Neuronal stem cell (in vitro differentiated cells): ENCODE results near the gene RAE1. TPM values are rescaled to one million over a fixed set of nuclear protein-coding genes. Genes with fewer than 3 reads are reported as not detected.
A peak's percentile ranks its signal among the peaks of the same experiment; 100 is the strongest.

Source experiments
- DNase-seq: peaks from one replicate; pipeline ENCODE4 v3.0.0-alpha.2; 2013; ENCODE audit warnings: low spot score
- H2AFZ ChIP-seq: one replicate; pipeline ENCODE4 v1.6.1; 2013; ENCODE audit warnings: mild to moderate bottlenecking, low read length, inconsistent platforms
- H2AK5ac ChIP-seq: 2 replicates; pipeline ENCODE4 v1.6.1; 2013; ENCODE audit warnings: low read depth, mild to moderate bottlenecking, inconsistent platforms, low read length, moderate library complexity, mixed read lengths
- H2BK120ac ChIP-seq: 2 replicates; pipeline ENCODE4 v1.6.1; 2013; ENCODE audit warnings: low read depth, mild to moderate bottlenecking, inconsistent platforms, low read length, moderate library complexity, mixed read lengths
- H2BK12ac ChIP-seq: one replicate; pipeline ENCODE4 v1.6.1; 2013; ENCODE audit warnings: low read length, inconsistent platforms
- H2BK15ac ChIP-seq: 2 replicates; pipeline ENCODE4 v1.6.1; 2013; ENCODE audit warnings: mild to moderate bottlenecking, low read length, inconsistent platforms, mixed read lengths
- H2BK5ac ChIP-seq: one replicate; pipeline ENCODE4 v1.6.1; 2013; ENCODE audit warnings: inconsistent platforms, mild to moderate bottlenecking, low read length, moderate library complexity
- H3K14ac ChIP-seq: one replicate; pipeline ENCODE4 v1.6.1; 2013; ENCODE audit warnings: low read length, inconsistent platforms
- H3K18ac ChIP-seq: 2 replicates; pipeline ENCODE4 v1.6.1; 2013; ENCODE audit warnings: low read length, inconsistent platforms
- H3K23ac ChIP-seq: 2 replicates; pipeline ENCODE4 v1.6.1; 2013; ENCODE audit warnings: low read depth, mild to moderate bottlenecking, mixed read lengths, low read length, inconsistent platforms; ENCODE audit not compliant: poor library complexity
- H3K27ac ChIP-seq: replicated peaks from 3 replicates; pipeline ENCODE4 v1.5.1; 2013; ENCODE audit warnings: low read length, inconsistent platforms
- H3K27me3 ChIP-seq, 3 experiments: 2 replicates each; pipeline ENCODE4 v1.6.1; 2013; ENCODE audit warnings: low read length in 3 of 3, mild to moderate bottlenecking in 2 of 3, inconsistent platforms in 1 of 3, low read depth in 1 of 3, mixed read lengths in 1 of 3, moderate library complexity in 1 of 3; ENCODE audit not compliant: control insufficient read depth in 3 of 3, insufficient read depth in 3 of 3
- H3K36me3 ChIP-seq, 2 donors: replicated peaks in 1 of 2; 2 replicates each; pipeline ENCODE4 v1.6.1; 2013; ENCODE audit warnings: low read length in 2 of 2; ENCODE audit not compliant: control insufficient read depth in 2 of 2, insufficient read depth in 2 of 2
- H3K4ac ChIP-seq: 2 replicates; pipeline ENCODE4 v1.6.1; 2013; ENCODE audit warnings: inconsistent platforms, mild to moderate bottlenecking, low read length, moderate library complexity
- H3K4me1 ChIP-seq, 2 donors: 1 replicate in 1 of 2; 2 replicates in 1 of 2; pipeline ENCODE4 v1.6.1; 2013; ENCODE audit warnings: low read length in 2 of 2, low read depth in 1 of 2; ENCODE audit not compliant: control insufficient read depth in 2 of 2, insufficient read depth in 1 of 2
- H3K4me2 ChIP-seq: one replicate; pipeline ENCODE4 v1.6.1; 2013; ENCODE audit warnings: mild to moderate bottlenecking, low read length, inconsistent platforms; ENCODE audit not compliant: insufficient read depth, poor library complexity, severe bottlenecking
- H3K4me3 ChIP-seq, 2 donors: 2 replicates each; pipeline ENCODE4 v1.5.1; 2013; ENCODE audit warnings: low read length in 2 of 2, mild to moderate bottlenecking in 2 of 2, inconsistent platforms in 1 of 2, moderate library complexity in 1 of 2
- H3K79me1 ChIP-seq: one replicate; pipeline ENCODE4 v1.6.1; 2013; ENCODE audit warnings: low read depth, mild to moderate bottlenecking, inconsistent platforms, low read length, moderate library complexity
- H3K9ac ChIP-seq: one replicate; pipeline ENCODE4 v1.6.1; 2013; ENCODE audit warnings: mild to moderate bottlenecking, low read depth, low read length, inconsistent platforms; ENCODE audit not compliant: poor library complexity
- H3K9me3 ChIP-seq, 2 donors: replicated peaks in 1 of 2; 2 replicates each; pipeline versions ENCODE3 to v1.6.1; 2013; ENCODE audit warnings: low read length in 2 of 2, mild to moderate bottlenecking in 2 of 2, inconsistent platforms in 1 of 2, low read depth in 1 of 2, mixed read lengths in 1 of 2, moderate library complexity in 1 of 2; ENCODE audit not compliant: control insufficient read depth in 2 of 2, insufficient read depth in 1 of 2
- H4K8ac ChIP-seq: one replicate; pipeline ENCODE4 v1.6.1; 2013; ENCODE audit warnings: low read depth, mild to moderate bottlenecking, inconsistent platforms, low read length, moderate library complexity
- H4K91ac ChIP-seq: one replicate; pipeline ENCODE4 v1.6.1; 2013; ENCODE audit warnings: low read length, low read depth, mild to moderate bottlenecking, inconsistent platforms; ENCODE audit not compliant: poor library complexity
- WGBS, 2 donors: extraction: QIAGEN DNeasy Blood & Tissue Kit; methylation state at CpG; one replicate each; pipeline ENCODE4 v1.1.7; 2013; ENCODE audit warnings: missing lambda C conversion rate in 2 of 2, mixed read lengths in 1 of 2; ENCODE audit not compliant: insufficient read length in 2 of 2, insufficient replicate concordance in 1 of 2; ENCODE audit errors: extremely low coverage in 2 of 2; 5-methylcytosine and 5-hydroxymethylcytosine counted together
- polyA plus RNA-seq, 2 experiments: library from polyadenylated mRNA; stranded (reverse); fragments of 200-250 nt; gene quantifications; one replicate each; pipeline ENCODE4 v1.2.3, GENCODE V29; 2013

The RAE1 gene, protein sequence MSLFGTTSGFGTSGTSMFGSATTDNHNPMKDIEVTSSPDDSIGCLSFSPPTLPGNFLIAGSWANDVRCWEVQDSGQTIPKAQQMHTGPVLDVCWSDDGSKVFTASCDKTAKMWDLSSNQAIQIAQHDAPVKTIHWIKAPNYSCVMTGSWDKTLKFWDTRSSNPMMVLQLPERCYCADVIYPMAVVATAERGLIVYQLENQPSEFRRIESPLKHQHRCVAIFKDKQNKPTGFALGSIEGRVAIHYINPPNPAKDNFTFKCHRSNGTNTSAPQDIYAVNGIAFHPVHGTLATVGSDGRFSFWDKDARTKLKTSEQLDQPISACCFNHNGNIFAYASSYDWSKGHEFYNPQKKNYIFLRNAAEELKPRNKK
- polyA plus RNA-seq (2013, experiment 1 of 2): 21.8 TPM
- polyA plus RNA-seq (2013, experiment 2 of 2): 21.8 TPM

DNA sequence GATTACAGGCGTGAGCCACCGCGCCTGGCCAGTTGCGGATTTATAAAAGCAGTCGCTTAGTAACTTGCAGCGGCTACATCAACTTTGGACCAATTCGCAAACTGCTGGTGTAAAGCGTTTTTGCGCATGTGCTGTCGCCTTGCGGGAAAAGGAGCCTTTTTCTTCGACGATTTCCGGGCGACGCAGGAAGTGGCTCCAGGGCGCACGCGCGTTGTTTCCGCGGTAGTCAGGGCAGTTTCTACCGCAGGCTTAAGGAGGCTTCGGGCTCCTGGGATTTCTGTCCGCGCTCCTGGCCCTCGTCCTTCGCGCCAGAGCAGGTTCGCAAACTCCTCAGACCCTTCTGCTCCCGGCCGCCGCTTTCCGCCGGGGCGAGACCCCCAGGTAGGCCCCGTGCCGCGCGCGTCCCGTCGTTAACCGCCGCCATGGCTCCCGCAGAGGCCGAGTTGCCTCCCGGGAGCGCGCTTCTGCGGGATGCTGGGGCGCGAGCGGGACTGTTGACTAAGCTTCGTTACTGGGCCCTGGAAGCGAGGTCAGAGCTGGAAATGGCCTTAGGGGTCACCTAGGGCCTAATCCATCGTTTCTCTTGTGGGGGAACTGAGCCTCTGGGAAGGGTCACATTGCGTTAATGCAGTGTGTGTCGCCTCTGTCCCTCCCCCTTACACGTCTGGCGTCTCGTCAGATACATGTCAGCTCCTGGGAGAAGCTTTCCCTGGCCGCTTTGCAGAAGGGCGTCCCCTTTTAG is at the start of gene RAE1:
RAE1 (plus strand) TSS at position 214 of the 742 bp plus-strand sequence. CDS start 2,784 bp downstream, outside the sequence.
- H3K9me3 ChIP-seq: no peaks in the 10 kb centered on the region
- H4K8ac ChIP-seq: peak within 1 kb of the TSS; percentile 70
- H2AFZ ChIP-seq: peak within 1 kb of the TSS; percentile 87
- no CpG with 5 or more reads among the region's 64 CpGs for WGBS, 2 donors
- peak within 1 kb of the TSS; percentile 77 for H3K27ac ChIP-seq
- H3K18ac ChIP-seq: peak within 1 kb of the TSS; percentile 98
- H2BK5ac ChIP-seq: no peak within 1 kb of the TSS
- no peaks in the 10 kb centered on the region for H3K27me3 ChIP-seq
- peak; percentile 83 for DNase-seq
- peak within 1 kb of the TSS; percentile 28 for H2AK5ac ChIP-seq
- H3K14ac ChIP-seq: peak within 1 kb of the TSS; percentile 1
- peaks cover 4 to 5% of the 10 kb centered on the region in 2 donors for H3K4me1 ChIP-seq
- peak within 1 kb of the TSS; percentile 85 to 96 for H3K4me3 ChIP-seq
- peak within 1 kb of the TSS; percentile 38 for H4K91ac ChIP-seq
- peak within 1 kb of the TSS; percentile 95 for H3K9ac ChIP-seq
- H2BK120ac ChIP-seq: no peak within 1 kb of the TSS
- peak within 1 kb of the TSS; percentile 89 for H3K23ac ChIP-seq
- peak within 1 kb of the TSS; percentile 72 for H3K4me2 ChIP-seq
- H2BK15ac ChIP-seq: no peak within 1 kb of the TSS
- H3K36me3 ChIP-seq: peaks cover 0 to 17% of the 10 kb centered on the region in 2 donors
- no peak within 1 kb of the TSS for H2BK12ac ChIP-seq
- peak within 1 kb of the TSS; percentile 24 for H3K4ac ChIP-seq
- peaks cover 4% of the 10 kb centered on the region for H3K79me1 ChIP-seq

DNA sequence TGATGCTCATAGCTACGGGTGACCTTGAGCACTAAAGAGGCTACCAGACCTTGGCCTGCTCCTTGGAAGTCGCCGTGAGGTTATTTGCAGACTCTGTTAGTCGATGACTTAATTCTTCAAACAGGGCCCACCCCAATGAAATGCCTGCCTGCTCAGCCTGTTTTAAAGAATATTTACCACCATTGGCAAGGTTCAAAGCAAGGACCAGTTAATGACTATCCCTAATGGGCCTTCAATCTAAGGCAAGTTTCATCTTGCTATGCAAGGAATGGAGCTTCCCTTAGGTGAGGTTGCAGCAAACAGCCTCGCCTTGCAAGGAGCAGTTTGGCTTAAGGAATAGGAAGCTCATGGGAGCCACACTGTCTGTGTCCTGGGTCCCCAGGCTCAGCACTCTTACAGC is 44.3 kb upstream of the RAE1 start:
- Histone ChIP-seq H3K36me3 (no peaks in the 10 kb centered on the region), H3K4me1 (peaks cover 0 to 9% of the 10 kb centered on the region in 2 donors), H3K9me3 (no peaks in the 10 kb centered on the region), H3K4ac (no peak overlapping the region), H3K4me2 (no peak overlapping the region), H4K8ac (no peak overlapping the region), H2AFZ (no peak overlapping the region), H3K79me1 (no peaks in the 10 kb centered on the region), H3K4me3 (no peak overlapping the region), H3K18ac (no peak overlapping the region), H2BK15ac (no peak overlapping the region), H2AK5ac (no peak overlapping the region), H3K9ac (no peak overlapping the region), H3K14ac (no peak overlapping the region), H2BK12ac (no peak overlapping the region), H2BK5ac (no peak overlapping the region), H3K23ac (no peak overlapping the region), H3K27ac (no peak overlapping the region), H3K27me3 (no peaks in the 10 kb centered on the region), H2BK120ac (no peak overlapping the region), H4K91ac (no peak overlapping the region)
- WGBS, 2 donors: no CpG with 5 or more reads among the region's 5 CpGs
- DNase-seq: no peak

DNA sequence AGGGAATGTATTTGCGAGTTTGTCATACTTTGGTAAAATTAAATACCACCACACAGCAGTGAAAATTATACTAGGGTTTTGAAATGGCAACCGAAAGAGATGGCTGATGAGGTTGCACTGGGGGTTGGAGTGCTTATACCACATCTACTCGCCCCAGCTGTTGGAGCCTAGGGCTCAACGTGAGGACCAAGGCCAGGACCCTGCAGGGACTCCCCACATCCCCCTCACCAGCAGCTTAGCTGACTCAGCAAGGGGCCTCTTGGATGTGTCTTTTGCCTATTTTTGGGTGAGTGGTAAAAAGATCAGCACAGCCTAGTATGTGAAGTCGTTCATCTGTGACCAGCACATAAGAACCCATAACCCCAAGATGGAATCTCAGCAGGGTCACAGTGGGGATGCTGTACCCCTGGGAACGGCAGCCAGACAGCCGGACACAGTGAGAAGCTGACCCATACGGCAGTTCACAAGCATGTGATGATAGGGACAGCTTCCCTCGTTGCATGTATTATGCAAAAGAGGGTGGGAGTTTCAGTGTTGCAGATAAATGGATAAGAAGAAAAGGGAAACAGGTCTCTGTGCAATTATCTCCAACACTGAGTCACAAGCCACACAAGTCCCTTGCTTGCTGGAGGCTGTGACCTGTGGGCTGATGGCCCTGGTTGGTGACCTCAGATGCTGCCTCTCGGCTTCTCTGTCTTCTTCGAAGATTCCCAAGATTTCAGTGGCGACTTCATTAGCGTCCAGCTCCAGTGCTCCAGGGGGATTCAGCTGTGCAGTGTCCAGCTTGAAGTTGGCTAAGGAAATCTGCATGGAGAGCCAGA is 42.4 kb upstream of the RAE1 start:
- Histone ChIP-seq H3K36me3 (no peaks in the 10 kb centered on the region), H3K4ac (no peak overlapping the region), H3K79me1 (no peaks in the 10 kb centered on the region), H3K27ac (no peak overlapping the region), H2AK5ac (no peak overlapping the region), H2AFZ (peak overlapping the region; percentile 40), H4K8ac (no peak overlapping the region), H3K9me3 (no peaks in the 10 kb centered on the region), H2BK12ac (no peak overlapping the region), H2BK15ac (no peak overlapping the region), H3K4me3 (no peak overlapping the region), H4K91ac (no peak overlapping the region), H2BK120ac (no peak overlapping the region), H3K23ac (no peak overlapping the region), H3K14ac (no peak overlapping the region), H3K27me3 (peaks cover 0 to 10% (median 0%) of the 10 kb centered on the region in 3 experiments), H3K4me2 (no peak overlapping the region), H2BK5ac (no peak overlapping the region), H3K18ac (no peak overlapping the region), H3K9ac (no peak overlapping the region), H3K4me1 (peaks cover 0 to 9% of the 10 kb centered on the region in 2 donors)
- no peak for DNase-seq
- no CpG with 5 or more reads among the region's 13 CpGs for WGBS, 2 donors
